NCI-H2171 (cell line): ENCODE measurements around the gene MRM2.

ENCODE experiments used
- DNase-seq: peaks from one replicate; lab custom pipeline; 2025; lab: John Stamatoyannopoulos, UW

Gene MRM2

DNA sequence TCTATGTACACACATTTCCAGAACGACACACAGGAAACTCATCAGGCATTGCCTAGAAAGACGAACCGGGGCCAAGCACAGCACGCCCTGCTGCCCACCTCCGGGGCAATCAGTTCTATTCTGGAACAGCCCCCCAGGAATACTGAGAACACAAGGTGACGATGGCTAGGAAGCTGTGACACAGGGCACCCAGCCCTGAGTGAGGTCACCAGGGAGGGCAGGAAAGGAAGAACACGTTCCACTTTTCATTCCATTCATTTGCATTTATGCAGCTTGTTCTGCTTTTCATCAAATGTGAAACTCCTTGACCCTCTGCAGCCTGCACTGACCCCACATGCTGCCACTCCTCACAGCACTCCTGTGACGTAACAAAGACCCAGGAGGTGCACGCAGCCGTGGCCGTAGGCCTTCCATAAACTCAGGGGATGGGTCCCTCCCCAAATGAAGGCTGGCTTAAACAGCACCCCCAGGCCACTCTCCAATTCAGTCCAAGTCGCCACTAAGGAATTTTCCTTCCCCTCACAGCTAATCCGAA lies 38.2 kb downstream of the MRM2 start:
- no peak for DNase-seq

- no peak for DNase-seq
These were observed 38.9 kb downstream of the MRM2 start for GRCh38 chr7:2202901-2203765.

GRCh38 chr7:2202361-2202761 lies 39.6 kb downstream of the MRM2 start:
- DNase-seq, result no peak

DNA sequence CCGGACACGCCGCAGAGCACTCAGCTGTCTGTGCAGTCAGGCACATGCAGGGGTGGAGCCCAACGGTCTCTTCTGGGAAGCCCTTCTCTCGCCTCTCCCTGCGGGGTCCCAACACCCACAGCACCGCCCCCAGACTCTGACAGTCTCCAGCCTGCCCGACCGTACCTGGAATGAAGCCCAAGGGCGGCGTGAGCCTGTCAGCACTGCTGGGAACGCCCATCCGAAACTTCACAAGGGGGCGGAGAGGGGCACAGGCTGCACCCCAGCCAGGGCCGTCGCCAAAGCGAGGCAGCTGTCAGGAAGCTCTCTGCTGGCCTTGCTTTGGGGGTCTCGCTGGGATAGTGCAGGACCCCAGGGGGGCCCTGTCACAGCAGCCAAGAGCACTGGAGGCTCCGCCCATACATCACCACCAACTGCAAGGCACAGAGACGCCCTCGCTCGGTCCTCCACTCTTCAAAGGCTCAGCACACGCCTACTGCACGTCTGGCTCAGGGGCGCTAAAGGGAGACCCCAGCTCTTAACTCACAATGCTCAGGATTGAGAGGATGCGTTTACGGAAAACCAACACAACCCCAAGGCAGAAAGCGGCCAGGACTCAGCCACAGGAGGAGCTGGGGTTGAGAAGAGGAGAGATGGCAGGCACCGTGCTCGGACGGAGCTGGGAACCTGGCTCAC lies 40.2 kb downstream of the MRM2 start:
- DNase-seq, result no peak

GRCh38 chr7:2201128-2201527 lies 40.9 kb downstream of the MRM2 start:
- no peak for DNase-seq

GRCh38 chr7:2200584-2200980 lies 41.4 kb downstream of the MRM2 start:
- DNase-seq, result no peak

DNA sequence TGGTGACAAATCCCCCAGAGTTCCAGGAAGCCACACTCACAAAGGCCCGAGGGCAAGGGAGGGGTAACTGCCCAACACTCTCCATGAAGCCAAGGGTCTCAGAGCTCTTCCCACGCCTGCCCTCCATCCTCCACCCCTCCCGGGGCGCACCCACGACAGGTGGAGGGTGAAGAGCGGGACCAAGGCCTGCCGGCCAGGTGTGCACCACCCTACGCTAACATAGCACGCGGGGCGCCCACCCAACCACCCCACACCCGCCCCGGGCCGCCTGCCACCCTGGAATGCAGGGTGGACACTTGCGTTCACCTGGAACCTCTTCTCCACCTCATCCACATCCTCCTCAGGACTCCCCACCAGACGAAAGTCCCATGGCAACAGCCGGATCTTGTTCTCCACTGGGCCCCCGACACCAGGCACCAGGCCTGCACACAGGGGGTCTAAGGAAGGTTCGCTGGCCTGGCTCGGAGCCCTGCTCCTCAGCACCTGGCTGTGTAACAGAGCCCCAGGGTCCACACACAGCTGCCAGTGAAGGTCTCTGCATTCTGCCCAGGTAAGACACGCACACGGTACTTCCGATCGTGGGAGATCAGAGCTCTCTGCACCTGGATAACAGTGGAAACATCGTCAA lies 41.9 kb downstream of the MRM2 start:
- DNase-seq, result no peak

DNA sequence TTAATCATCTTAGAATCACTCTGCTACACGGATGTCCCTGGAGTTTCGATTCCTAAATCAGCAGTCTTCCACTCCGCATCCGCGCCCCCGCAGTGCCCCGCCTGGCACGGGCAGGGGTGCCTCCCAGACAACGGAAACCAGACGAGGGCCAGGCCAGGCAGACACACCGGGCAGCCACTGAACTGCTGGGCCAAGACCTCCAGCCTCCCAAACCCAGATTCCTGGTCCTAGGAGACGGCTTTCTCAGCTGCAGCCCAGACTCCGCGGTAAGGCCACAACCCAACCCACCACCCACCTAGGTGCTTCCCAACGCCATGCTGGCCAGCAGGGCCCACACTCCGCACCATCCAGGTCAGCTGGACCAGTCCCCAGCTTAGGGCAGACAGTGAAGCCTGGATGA lies 42.5 kb downstream of the MRM2 start:
- DNase-seq, result no peak

GRCh38 chr7:2198760-2199159 lies 43.2 kb downstream of the MRM2 start:
- DNase-seq, result no peak

DNA sequence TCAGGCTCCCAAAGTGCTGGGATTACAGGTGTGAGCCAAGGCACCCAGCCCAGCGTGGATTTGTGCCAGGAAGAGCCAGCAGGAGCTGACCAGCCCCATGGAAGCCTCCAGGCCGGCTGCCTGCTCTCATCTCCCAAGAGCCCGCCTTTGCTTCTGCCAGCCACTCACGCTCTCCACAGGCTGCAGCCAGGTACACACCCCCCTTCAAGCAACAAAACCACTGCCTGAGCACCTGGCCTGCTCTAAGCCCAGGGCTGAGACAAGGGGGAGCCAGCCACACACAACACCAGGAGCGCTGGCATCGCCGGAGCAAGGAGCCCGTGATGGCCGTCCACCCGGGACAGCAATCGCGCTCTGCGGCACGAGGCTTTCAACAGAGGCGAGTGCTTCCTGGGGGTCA lies 43.8 kb downstream of the MRM2 start:
- no peak for DNase-seq

DNA sequence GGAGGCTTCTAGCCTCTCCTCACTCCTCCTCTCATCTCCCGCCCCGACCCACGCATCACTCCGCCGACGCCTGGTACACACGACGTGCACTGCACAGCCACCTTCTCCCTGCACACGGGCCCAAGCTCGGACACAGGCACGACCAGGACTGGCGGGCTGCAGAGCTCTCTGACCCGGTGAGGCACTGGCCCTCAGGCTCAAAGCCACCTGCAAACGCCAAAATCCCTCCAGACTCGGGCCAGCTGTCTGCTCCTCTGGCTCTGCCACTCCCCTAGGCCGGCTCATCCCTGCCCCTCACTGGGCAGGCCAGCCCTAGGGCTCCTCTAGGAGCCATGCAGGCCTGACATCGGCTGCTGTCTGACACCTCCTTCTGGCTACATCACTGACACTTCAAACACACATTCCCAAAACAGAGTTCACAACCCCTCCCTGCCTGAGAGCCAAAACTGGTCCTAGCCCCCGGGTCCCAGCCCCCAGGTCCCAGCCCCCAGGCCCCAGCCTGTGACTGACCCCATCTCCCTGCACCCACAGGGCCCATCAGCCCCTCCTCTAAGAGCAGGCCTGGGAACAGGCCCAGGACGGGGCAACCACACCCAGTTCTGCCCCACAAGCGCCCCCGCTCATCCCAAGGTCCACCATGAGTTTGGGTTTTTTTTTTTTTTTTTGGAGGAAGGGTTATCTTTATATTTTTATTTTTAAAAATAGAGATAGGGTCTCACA lies 44.4 kb downstream of the MRM2 start:
- DNase-seq, result no peak

GRCh38 chr7:2196381-2197378 lies 45.3 kb downstream of the MRM2 start:
- no peak for DNase-seq

- DNase-seq, result peak; percentile 9
These were observed 46.4 kb downstream of the MRM2 start for GRCh38 chr7:2195400-2196246.

DNA sequence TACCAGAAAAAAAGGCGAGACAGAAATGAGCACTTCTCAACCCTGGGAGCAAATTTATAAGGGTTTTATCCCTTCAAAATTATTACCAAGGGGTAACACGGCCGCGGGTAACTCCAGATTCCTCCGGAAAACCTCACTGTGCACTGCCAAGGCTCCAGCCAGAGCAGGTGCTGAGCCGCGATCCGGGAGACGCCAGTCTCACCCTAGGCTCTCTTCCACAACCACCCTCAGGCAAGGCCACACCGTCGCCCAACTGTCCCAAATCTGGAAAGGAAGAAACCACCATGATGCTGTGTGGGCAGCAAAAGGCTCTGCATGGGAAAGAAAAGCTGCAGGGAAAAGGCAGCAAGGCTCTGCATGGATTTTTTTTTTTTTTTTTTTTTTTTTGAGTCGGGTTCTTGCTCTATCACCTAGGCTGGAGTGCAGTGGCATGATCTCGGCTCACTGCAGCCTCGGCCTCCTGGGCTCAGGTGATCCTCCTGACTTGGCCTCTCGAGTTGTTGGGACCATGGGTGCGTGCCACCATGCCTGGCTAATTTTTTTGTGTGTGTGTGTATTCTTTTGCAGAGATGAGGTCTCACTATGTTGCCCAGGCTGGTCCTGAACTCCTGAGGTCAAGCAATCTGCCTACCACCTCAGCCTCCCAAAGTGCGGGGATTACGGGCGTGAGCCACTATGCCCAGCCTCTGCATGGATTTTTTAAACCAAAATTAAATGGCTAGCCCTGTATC lies 48.3 kb downstream of the MRM2 start:
- no peak for DNase-seq

GRCh38 chr7:2192831-2193534 lies 49.0 kb downstream of the MRM2 start:
- DNase-seq, result no peak

GRCh38 chr7:2191016-2191415 lies 51.0 kb downstream of the MRM2 start:
- no peak for DNase-seq

- no peak for DNase-seq
These were observed 51.5 kb downstream of the MRM2 start for GRCh38 chr7:2190531-2190930.

DNA sequence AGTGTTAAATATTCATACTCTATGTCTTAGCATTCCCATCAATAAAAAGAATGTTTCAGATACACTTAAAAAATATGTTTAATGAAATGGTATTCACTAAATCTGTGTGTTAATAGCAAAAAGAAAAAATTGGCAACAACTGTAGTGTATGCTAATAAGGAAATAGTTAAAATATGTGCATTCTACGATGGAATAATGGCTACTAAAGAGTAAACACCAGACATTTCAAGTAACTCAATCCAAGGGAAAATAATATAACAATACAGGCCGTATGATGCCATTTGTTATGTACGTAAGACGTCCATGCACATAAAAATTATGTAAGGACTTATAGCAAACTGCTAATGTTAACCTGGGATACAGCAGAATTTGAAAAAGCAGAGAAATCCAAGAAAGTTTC lies 55.8 kb downstream of the MRM2 start:
- no peak for DNase-seq

- DNase-seq, result no peak
These were observed 56.3 kb downstream of the MRM2 start for GRCh38 chr7:2185715-2186114.
